Measurements from ENCODE around the gene ELK3. TPM values are rescaled to one million over a fixed set of nuclear protein-coding genes. Genes with fewer than 3 reads are reported as not detected.
A peak's percentile ranks its signal among the peaks of the same experiment; 100 is the strongest.

The ELK3 gene
- polyA plus RNA-seq, 2 donors: 15.8 to 17.0 TPM

GRCh38 chr12:96227365-96228106, 33.4 kb downstream of the ELK3 start:
- Histone ChIP-seq H3K36me3 (ENCODE audit: control insufficient read depth in 2 of 2, insufficient read depth in 2 of 2, low read length in 1 of 2) (peaks cover 7 to 25% of the 10 kb centered on the region in 2 donors), H3K9me3 (ENCODE audit: control insufficient read depth in 2 of 2, insufficient read depth in 1 of 2, low read depth in 1 of 2, low read length in 1 of 2) (no peaks in the 10 kb centered on the region), H3K27me3 (ENCODE audit: control insufficient read depth in 1 of 2, insufficient read depth in 2 of 2, low read length in 2 of 2) (no peaks in the 10 kb centered on the region), H3K4me1 (ENCODE audit: control insufficient read depth in 2 of 2, insufficient read depth in 2 of 2, low read length in 1 of 2) (peaks cover 2 to 7% of the 10 kb centered on the region in 2 donors), H3K4me3 (ENCODE audit: low read depth in 1 of 2, low read length in 2 of 2) (no peak overlapping the region), H3K27ac (ENCODE audit: low read depth in 2 of 2, low read length in 1 of 2) (no peak overlapping the region)
- WGBS, 2 donors: 79 to 84% methylated on average over 12 of the region's 12 CpGs

- Histone ChIP-seq H3K27ac (ENCODE audit: low read depth in 2 of 2, low read length in 1 of 2) (no peak overlapping the region), H3K4me3 (ENCODE audit: low read depth in 1 of 2, low read length in 2 of 2) (no peak overlapping the region), H3K27me3 (ENCODE audit: control insufficient read depth in 1 of 2, insufficient read depth in 2 of 2, low read length in 2 of 2) (no peaks in the 10 kb centered on the region), H3K4me1 (ENCODE audit: control insufficient read depth in 2 of 2, insufficient read depth in 2 of 2, low read length in 1 of 2) (peaks cover 2 to 7% of the 10 kb centered on the region in 2 donors), H3K36me3 (ENCODE audit: control insufficient read depth in 2 of 2, insufficient read depth in 2 of 2, low read length in 1 of 2) (peaks cover 7 to 23% of the 10 kb centered on the region in 2 donors), H3K9me3 (ENCODE audit: control insufficient read depth in 2 of 2, insufficient read depth in 1 of 2, low read depth in 1 of 2, low read length in 1 of 2) (no peaks in the 10 kb centered on the region)
- WGBS, 2 donors: 80 to 85% methylated on average over 12 of the region's 12 CpGs
These were observed 34.5 kb downstream of the ELK3 start for GRCh38 chr12:96228566-96229248.

GRCh38 chr12:96230646-96231045, 36.5 kb downstream of the ELK3 start:
- H3K36me3 ChIP-seq (ENCODE audit: control insufficient read depth in 2 of 2, insufficient read depth in 2 of 2, low read length in 1 of 2): peaks cover 0 to 22% of the 10 kb centered on the region in 2 donors
- no peaks in the 10 kb centered on the region for H3K9me3 ChIP-seq (ENCODE audit: control insufficient read depth in 2 of 2, insufficient read depth in 1 of 2, low read depth in 1 of 2, low read length in 1 of 2)
- peak overlapping the region in 1 of 2 donors; percentile 45 for H3K27ac ChIP-seq (ENCODE audit: low read depth in 2 of 2, low read length in 1 of 2)
- H3K27me3 ChIP-seq (ENCODE audit: control insufficient read depth in 1 of 2, insufficient read depth in 2 of 2, low read length in 2 of 2): no peaks in the 10 kb centered on the region
- H3K4me3 ChIP-seq (ENCODE audit: low read depth in 1 of 2, low read length in 2 of 2): no peak overlapping the region
- WGBS, 2 donors: 91 to 92% methylated on average over 13 of the region's 13 CpGs
- H3K4me1 ChIP-seq (ENCODE audit: control insufficient read depth in 2 of 2, insufficient read depth in 2 of 2, low read length in 1 of 2): peaks cover 2 to 7% of the 10 kb centered on the region in 2 donors

- 56 to 67% methylated on average over 7 of the region's 7 CpGs for WGBS, 2 donors
- no peaks in the 10 kb centered on the region for H3K27me3 ChIP-seq (ENCODE audit: control insufficient read depth in 1 of 2, insufficient read depth in 2 of 2, low read length in 2 of 2)
- peaks cover 7 to 13% of the 10 kb centered on the region in 2 donors for H3K4me1 ChIP-seq (ENCODE audit: control insufficient read depth in 2 of 2, insufficient read depth in 2 of 2, low read length in 1 of 2)
- peaks cover 0 to 2% of the 10 kb centered on the region in 2 donors for H3K9me3 ChIP-seq (ENCODE audit: control insufficient read depth in 2 of 2, insufficient read depth in 1 of 2, low read depth in 1 of 2, low read length in 1 of 2)
- peak overlapping the region; percentile 44 to 64 for H3K27ac ChIP-seq (ENCODE audit: low read depth in 2 of 2, low read length in 1 of 2)
- peaks cover 0 to 10% of the 10 kb centered on the region in 2 donors for H3K36me3 ChIP-seq (ENCODE audit: control insufficient read depth in 2 of 2, insufficient read depth in 2 of 2, low read length in 1 of 2)
- no peak overlapping the region for H3K4me3 ChIP-seq (ENCODE audit: low read depth in 1 of 2, low read length in 2 of 2)
These were observed 39.0 kb downstream of the ELK3 start for GRCh38 chr12:96233168-96233567.

DNA sequence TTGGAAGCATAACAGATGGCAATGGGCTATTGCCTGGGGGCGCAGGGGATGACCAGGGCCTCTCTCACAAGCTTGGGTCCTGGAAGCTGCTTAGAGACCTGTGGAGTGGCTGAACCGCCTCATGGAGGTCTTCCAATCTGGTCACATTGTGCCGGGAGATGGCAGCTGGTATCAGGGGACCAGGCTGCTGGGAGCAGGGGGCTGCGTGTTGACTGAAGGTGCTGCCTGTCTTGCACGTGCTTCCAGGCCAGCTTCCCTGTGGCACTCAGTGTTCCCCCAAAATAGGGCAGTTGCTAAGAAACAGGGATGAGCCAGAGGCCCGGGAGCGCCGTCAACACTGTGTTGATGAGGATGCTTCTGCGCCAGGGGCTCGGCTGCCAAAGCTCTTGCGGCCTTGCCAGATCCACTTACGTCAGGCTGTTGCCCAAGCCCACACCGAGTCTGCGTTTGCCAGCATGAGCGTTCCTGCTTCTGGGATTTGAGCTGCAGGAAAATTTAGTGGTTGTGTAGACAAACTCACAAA, 39.8 kb downstream of the ELK3 start:
- H3K36me3 ChIP-seq (ENCODE audit: control insufficient read depth in 2 of 2, insufficient read depth in 2 of 2, low read length in 1 of 2): peaks cover 0 to 7% of the 10 kb centered on the region in 2 donors
- no peaks in the 10 kb centered on the region for H3K27me3 ChIP-seq (ENCODE audit: control insufficient read depth in 1 of 2, insufficient read depth in 2 of 2, low read length in 2 of 2)
- H3K27ac ChIP-seq (ENCODE audit: low read depth in 2 of 2, low read length in 1 of 2): peak overlapping the region; percentile 83 to 90
- H3K4me3 ChIP-seq (ENCODE audit: low read depth in 1 of 2, low read length in 2 of 2): no peak overlapping the region
- H3K9me3 ChIP-seq (ENCODE audit: control insufficient read depth in 2 of 2, insufficient read depth in 1 of 2, low read depth in 1 of 2, low read length in 1 of 2): peaks cover 0 to 2% of the 10 kb centered on the region in 2 donors
- H3K4me1 ChIP-seq (ENCODE audit: control insufficient read depth in 2 of 2, insufficient read depth in 2 of 2, low read length in 1 of 2): peaks cover 12 to 13% of the 10 kb centered on the region in 2 donors
- WGBS, 2 donors: 31 to 66% methylated on average over 15 of the region's 15 CpGs

DNA sequence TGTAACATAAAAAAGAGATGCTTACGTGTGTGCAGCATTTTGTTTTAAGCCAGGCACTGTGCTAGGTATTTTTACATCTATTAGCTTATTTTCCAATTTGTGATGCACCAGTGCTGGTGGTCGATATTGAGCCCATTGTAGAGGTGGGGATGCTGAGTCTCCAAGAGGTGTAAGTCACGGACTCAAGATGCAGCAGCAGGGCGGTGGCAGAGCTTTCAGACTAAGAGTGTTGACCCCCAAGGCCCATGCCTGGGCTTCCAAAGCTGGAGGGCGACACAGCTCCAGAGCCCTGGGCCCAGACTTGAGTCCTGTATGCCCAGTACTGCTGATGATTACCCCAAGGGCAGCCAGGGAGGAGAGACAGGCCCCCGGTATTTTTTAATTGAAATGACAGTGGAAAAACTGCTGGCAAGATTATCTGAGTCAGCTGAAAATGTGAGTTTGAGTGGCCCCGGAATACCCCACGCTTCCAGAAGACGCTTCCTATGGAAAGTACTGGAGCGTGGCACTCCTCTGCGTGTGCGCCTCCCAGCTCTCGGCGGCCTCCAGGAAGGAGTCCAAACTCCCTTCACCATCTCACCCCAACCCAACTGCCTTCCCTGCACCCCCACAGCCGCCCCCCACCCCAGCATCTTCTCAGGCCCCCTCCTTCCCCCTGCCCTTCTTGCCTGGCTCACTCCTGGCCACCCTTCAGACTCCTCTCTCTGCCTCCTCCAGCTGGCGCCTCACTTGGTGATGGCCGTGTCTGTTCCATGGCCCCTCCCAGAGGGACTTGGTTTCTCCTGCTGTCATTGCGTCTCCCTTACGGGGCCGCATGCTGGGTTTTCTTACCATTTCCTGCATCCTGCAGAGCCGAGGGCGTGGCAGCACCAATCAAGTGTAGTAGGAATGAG, 40.7 kb downstream of the ELK3 start:
- H3K27ac ChIP-seq (ENCODE audit: low read depth in 2 of 2, low read length in 1 of 2): peak overlapping the region; percentile 81 to 88
- H3K27me3 ChIP-seq (ENCODE audit: control insufficient read depth in 1 of 2, insufficient read depth in 2 of 2, low read length in 2 of 2): no peaks in the 10 kb centered on the region
- H3K4me1 ChIP-seq (ENCODE audit: control insufficient read depth in 2 of 2, insufficient read depth in 2 of 2, low read length in 1 of 2): peaks cover 12 to 20% of the 10 kb centered on the region in 2 donors
- H3K4me3 ChIP-seq (ENCODE audit: low read depth in 1 of 2, low read length in 2 of 2): no peak overlapping the region
- 78 to 80% methylated on average over 22 of the region's 22 CpGs for WGBS, 2 donors
- H3K36me3 ChIP-seq (ENCODE audit: control insufficient read depth in 2 of 2, insufficient read depth in 2 of 2, low read length in 1 of 2): peaks cover 0 to 9% of the 10 kb centered on the region in 2 donors
- peaks cover 0 to 2% of the 10 kb centered on the region in 2 donors for H3K9me3 ChIP-seq (ENCODE audit: control insufficient read depth in 2 of 2, insufficient read depth in 1 of 2, low read depth in 1 of 2, low read length in 1 of 2)

DNA sequence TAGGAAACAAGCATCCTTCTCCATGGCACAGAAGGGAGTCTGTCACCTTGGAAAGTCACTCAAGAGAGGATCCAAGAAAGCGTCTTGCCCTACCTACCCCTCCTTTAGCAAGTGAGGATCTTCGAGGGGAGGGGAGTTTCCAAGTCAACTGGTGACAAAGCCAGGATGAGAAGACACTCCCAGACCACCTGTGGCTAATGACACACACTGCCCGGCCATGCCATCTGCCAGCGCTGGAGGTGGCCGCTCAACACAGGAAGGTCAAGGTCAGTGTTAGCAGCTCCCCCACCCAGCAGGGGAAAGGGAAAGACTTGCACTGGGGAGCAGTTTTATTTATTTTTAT, 41.3 kb downstream of the ELK3 start:
- Histone ChIP-seq H3K27me3 (ENCODE audit: control insufficient read depth in 1 of 2, insufficient read depth in 2 of 2, low read length in 2 of 2) (no peaks in the 10 kb centered on the region), H3K36me3 (ENCODE audit: control insufficient read depth in 2 of 2, insufficient read depth in 2 of 2, low read length in 1 of 2) (peaks cover 0 to 9% of the 10 kb centered on the region in 2 donors), H3K27ac (ENCODE audit: low read depth in 2 of 2, low read length in 1 of 2) (peak overlapping the region; percentile 81 to 88), H3K4me3 (ENCODE audit: low read depth in 1 of 2, low read length in 2 of 2) (no peak overlapping the region), H3K4me1 (ENCODE audit: control insufficient read depth in 2 of 2, insufficient read depth in 2 of 2, low read length in 1 of 2) (peaks cover 12 to 20% of the 10 kb centered on the region in 2 donors), H3K9me3 (ENCODE audit: control insufficient read depth in 2 of 2, insufficient read depth in 1 of 2, low read depth in 1 of 2, low read length in 1 of 2) (peaks cover 0 to 2% of the 10 kb centered on the region in 2 donors)
- WGBS, 2 donors: 75 to 87% methylated on average over 5 of the region's 5 CpGs

- H3K4me1 ChIP-seq (ENCODE audit: control insufficient read depth in 2 of 2, insufficient read depth in 2 of 2, low read length in 1 of 2): peaks cover 9 to 20% of the 10 kb centered on the region in 2 donors
- no peaks in the 10 kb centered on the region for H3K27me3 ChIP-seq (ENCODE audit: control insufficient read depth in 1 of 2, insufficient read depth in 2 of 2, low read length in 2 of 2)
- peak overlapping the region; percentile 70 to 81 for H3K27ac ChIP-seq (ENCODE audit: low read depth in 2 of 2, low read length in 1 of 2)
- peaks cover 0 to 2% of the 10 kb centered on the region in 2 donors for H3K9me3 ChIP-seq (ENCODE audit: control insufficient read depth in 2 of 2, insufficient read depth in 1 of 2, low read depth in 1 of 2, low read length in 1 of 2)
- no peak overlapping the region for H3K4me3 ChIP-seq (ENCODE audit: low read depth in 1 of 2, low read length in 2 of 2)
- H3K36me3 ChIP-seq (ENCODE audit: control insufficient read depth in 2 of 2, insufficient read depth in 2 of 2, low read length in 1 of 2): peaks cover 0 to 9% of the 10 kb centered on the region in 2 donors
- 46 to 57% methylated on average over 18 of the region's 18 CpGs for WGBS, 2 donors
These were observed 42.1 kb downstream of the ELK3 start for GRCh38 chr12:96236221-96236822.

DNA sequence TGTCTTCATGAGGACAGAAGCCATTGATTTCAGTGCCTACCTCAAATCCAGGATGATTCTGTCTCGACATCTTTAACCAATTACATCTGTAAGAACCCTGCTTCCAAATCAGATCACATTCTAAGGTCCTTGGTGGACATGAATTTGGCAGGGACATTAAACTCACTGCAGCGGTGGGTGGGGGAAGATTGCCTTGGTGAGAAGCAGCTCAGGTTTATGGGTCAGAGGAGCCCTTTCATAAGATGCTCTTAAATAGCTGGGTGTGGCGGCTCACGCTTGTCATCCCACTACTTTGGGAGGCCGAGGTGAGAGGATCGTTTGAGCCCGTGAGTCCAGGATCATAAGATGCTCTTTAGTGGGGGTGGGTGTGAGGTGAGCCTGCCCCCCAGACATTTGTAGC, 42.9 kb downstream of the ELK3 start:
- Histone ChIP-seq H3K9me3 (ENCODE audit: control insufficient read depth in 2 of 2, insufficient read depth in 1 of 2, low read depth in 1 of 2, low read length in 1 of 2) (peaks cover 0 to 2% of the 10 kb centered on the region in 2 donors), H3K27me3 (ENCODE audit: control insufficient read depth in 1 of 2, insufficient read depth in 2 of 2, low read length in 2 of 2) (no peaks in the 10 kb centered on the region), H3K4me3 (ENCODE audit: low read depth in 1 of 2, low read length in 2 of 2) (no peak overlapping the region), H3K4me1 (ENCODE audit: control insufficient read depth in 2 of 2, insufficient read depth in 2 of 2, low read length in 1 of 2) (peaks cover 9 to 20% of the 10 kb centered on the region in 2 donors), H3K27ac (ENCODE audit: low read depth in 2 of 2, low read length in 1 of 2) (peak overlapping the region; percentile 70 to 81), H3K36me3 (ENCODE audit: control insufficient read depth in 2 of 2, insufficient read depth in 2 of 2, low read length in 1 of 2) (peaks cover 3 to 9% of the 10 kb centered on the region in 2 donors)
- WGBS, 2 donors: 87 to 88% methylated on average over 7 of the region's 7 CpGs

All from esophagus (tissue), 2 donors.